Uterus (tissue), 2 donors: ENCODE data around the gene HCK.

ENCODE experiments used
- POLR2A ChIP-seq, 2 donors: fragments of 450-650 bp; IDR thresholded peaks; one replicate each; pipeline ENCODE4 v1.6.1; 2016; ENCODE audit warnings: antibody characterized with exemption in 2 of 2, mild to moderate bottlenecking in 1 of 2, moderate library complexity in 1 of 2
- TF ChIP-seq, protein P1 (sequence below), 4 experiments: fragments of 200-600 bp in 2 of 4; fragments of 450-650 bp in 2 of 4; sonication (generic) in 2 of 4; IDR thresholded peaks; one replicate each; pipeline ENCODE4 v1.5.1; 2016 to 2019; ENCODE audit warnings: antibody characterized with exemption in 4 of 4, mild to moderate bottlenecking in 2 of 4, moderate library complexity in 1 of 4

DNA sequence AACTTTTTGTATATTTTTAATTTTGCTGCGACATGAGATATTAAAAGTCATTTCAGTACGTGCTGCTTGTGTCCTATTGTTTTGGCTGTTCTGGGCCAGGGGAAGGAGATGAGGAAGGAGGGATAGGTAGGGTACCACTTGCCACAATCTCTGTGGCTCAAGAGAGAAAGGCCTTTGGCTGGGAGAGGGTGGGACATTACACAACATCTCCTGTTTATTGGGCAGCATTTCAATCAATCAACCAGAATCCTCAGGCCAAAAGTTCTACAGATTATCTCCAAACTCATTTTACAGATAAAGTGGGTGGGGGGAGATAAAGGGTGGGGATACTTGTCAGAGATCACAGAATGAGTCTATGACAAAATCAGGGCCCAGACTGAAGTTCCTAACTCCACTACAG lies 48.7 kb upstream of the HCK start:
- TF ChIP-seq, protein P1, sequence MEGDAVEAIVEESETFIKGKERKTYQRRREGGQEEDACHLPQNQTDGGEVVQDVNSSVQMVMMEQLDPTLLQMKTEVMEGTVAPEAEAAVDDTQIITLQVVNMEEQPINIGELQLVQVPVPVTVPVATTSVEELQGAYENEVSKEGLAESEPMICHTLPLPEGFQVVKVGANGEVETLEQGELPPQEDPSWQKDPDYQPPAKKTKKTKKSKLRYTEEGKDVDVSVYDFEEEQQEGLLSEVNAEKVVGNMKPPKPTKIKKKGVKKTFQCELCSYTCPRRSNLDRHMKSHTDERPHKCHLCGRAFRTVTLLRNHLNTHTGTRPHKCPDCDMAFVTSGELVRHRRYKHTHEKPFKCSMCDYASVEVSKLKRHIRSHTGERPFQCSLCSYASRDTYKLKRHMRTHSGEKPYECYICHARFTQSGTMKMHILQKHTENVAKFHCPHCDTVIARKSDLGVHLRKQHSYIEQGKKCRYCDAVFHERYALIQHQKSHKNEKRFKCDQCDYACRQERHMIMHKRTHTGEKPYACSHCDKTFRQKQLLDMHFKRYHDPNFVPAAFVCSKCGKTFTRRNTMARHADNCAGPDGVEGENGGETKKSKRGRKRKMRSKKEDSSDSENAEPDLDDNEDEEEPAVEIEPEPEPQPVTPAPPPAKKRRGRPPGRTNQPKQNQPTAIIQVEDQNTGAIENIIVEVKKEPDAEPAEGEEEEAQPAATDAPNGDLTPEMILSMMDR (IDR thresholded peaks at IDR 0.05): no peak
- TF ChIP-seq POLR2A (IDR thresholded peaks at IDR 0.05): no peak
